ENCODE data around the gene SCD5.

SCD5 gene

DNA sequence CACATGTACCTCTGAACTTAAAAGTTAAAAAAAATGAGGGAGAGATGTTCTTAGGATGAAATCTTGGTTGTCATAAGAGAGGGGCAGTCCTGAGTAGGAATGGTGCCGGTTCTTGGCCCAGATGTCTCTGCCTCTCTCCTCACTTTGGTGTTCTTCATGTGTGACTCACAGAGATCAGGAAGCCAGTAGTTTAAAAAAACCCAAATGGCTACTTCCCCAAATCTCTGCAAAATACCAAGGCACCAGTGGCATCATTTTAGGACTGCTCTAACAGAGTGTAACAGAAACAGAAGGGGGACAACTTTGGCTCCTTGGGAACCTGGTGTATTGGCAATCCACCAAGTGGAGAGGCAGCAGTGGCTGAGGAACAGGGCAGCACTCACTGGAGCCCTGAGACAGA, 116.8 kb downstream of the SCD5 start:
- no peak for DNase-seq

DNA sequence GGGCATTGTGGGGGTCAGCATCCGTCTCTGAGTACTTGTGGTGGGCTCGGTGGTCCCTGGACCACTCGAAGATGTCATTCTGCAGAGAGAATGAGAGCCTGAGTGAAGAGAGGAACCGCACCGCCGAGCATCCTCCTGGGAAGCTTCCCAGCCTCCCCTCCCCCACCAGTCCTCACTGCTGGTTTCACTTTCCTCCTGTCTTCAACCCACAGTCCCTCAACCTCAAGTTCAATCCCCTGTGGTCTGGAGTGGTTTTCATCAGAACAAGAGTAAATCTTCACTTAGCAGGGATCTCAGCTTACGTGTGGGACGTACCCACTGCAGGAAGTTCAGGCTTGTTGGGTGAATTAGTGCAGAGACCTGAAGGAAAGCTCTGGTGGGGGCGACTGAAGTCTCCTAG, 117.8 kb downstream of the SCD5 start:
- no peak for DNase-seq

DNA sequence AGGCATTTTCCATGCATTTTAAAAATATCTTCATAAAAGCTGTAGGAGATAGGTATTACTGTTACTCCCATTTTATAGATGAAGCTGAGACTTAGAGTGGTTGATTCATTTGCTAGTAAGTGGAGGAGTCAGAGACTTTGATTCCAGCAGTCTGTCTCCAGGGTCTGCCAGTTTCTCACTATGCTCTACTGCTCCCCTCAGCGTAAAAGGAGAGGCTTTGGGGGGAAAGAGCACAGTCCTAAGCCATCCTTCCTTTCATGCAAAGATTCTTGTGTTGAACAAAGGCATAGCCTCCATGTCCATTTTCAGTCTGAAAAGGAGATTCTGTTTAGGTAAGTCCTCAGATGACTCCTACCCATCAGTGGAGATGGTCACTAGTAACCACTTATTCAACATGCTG, 119.1 kb downstream of the SCD5 start:
- DNase-seq, result no peak

DNA sequence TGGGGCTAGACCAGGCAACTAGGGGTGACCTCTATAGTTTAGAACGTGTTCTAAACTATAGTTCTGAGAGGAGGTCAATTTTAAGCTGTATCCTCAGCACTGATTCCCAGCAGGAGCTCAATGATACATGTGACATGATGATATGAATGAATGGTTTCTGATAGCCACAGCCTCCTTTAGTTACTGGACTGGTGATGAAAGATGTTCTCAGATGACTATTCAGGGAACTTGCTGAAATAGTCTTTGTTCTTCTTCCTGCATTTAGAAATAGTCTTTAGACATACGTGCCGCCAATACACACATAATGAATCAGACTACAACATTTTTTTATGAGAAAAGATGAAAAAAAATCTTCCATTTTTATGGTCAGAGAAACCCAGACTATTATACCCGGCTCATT, 120.5 kb downstream of the SCD5 start:
- DNase-seq, result no peak

DNA sequence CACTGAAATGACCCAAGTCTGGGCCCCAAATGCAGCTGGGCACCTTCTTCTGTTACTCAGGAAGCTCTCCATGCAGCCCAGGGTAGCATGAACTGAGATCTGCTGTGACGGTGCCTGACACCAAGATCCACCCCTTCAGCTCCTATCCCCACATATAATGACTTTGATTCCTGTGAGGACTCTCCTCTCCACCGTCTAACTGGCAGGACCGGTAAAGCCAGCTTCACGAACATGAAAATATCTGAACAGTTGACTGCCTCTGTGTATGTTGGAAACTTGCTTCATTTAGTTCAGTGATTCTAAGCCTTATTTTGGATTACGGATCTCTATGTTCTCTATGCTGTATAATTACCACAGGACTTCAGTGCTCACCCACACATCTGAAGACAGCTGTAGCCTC, 121.3 kb downstream of the SCD5 start:
- DNase-seq, result no peak

DNA sequence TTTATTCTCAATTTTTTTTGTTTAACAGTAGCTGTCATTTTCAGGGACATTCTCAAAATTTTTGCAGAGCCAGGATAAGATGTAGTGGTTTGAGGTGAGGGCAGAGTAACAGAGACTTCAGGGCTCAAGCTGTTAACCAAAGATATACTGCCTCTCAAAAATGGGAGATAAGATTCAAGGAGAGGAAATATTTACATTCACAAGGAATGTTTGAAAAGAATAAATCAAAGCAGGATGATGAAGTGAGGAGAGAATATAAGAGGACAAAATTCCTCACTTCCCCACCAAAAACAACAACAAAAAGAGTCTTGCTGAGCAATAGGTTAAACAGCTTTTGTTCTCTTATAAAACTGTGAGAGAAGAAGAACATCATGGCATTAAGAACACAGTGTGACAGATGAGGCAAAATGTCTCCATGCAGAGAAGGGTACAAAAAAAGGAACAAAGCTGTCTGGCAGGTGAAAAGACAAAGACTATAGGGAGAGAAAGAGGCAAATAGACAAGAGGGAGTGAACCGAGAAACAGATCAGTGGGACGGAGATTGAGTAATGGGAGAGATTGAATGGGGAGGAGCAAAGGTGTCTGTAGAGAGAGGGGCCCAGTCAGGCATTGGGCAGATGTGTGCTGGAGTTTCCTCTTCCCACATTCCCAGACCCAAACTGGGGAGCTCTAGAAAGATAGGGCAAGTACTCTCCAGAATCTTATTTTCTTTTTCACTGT, 130.7 kb downstream of the SCD5 start:
- DNase-seq, result no peak

DNA sequence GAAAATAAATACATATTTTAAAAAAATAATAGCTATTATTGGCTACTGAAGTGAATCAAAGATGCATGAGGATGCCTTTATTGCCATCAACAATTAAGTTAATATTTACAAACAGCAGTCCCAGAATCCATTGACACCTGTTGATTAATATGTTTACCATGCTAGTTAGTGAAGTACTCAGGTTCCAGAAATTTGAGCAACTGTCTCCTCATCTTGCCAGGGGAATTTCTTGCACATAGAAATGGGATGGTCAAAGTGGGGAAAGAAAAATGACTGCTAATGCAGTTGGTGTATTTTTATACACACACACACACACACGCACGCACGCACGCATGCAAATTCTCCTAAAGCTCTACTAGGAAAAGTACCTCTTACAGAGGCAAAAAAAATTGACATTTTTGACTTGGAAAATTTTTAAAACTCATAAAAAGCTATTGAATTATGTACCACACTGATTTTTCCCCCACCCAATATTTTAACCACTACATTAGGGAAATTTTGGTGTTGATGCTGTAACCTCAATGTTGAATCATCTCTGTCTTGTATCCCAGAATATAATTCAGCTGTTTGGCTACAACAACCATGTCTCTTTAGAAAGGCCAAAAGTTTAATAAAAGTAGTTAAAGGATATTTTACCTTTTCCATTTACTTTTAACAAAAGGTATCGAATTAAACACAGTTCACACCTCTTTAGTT, 131.5 kb downstream of the SCD5 start:
- DNase-seq, result no peak

DNA sequence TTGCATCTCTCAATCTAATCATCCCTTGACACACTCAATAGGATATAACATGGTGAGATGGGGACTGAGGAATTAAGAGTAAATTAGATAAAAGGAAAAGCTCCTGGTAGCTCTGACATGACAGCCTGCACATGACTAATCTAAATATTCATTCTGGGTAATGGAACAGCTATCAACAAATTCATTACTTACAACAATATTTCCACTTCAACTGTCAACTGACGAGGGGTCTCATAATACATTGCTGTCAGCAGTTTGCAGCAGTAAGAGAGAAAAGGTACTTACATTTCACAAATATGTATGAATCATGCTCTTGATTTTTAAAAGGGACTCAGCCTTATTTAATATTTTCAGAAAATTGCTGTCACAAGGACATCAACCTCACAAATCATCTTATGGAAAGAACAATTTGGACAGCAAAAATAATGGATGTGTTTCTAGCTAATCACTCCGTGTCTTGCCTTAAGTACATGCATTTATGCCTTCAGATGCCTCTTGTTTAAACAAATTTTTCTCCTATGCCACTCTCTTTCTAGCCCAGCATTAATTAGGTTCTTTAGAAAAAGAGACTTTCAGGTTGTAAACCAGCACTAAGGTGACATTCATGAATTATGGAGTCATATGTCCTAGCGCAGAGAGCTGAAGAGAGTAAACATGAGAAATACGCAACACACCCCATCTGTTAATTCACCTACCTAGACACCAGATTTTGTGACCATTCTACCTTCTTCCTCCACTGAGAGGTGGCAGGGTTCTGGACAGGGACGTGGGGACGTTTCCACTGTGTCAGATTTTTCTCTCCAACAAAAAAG, 137.2 kb downstream of the SCD5 start:
- no peak for DNase-seq

DNA sequence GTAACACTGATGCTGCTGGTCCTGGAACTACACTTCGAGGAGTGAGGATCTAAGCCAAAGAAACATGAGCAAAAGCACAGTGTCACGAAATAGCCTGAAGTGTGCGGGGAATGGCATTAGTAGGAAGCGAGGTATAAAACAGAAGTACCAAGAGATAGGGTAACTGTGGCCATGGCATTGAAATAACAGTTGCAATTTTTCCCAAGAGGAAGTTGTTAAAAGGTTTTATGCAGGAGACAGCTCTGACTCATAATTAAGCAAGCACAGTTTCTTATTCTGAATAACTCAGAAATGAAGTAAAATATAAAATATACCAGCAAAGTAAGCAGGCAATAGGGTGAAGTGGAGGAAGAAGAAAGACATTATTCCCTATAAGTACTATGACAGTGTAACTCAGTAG, 146.5 kb downstream of the SCD5 start:
- DNase-seq, result no peak

DNA sequence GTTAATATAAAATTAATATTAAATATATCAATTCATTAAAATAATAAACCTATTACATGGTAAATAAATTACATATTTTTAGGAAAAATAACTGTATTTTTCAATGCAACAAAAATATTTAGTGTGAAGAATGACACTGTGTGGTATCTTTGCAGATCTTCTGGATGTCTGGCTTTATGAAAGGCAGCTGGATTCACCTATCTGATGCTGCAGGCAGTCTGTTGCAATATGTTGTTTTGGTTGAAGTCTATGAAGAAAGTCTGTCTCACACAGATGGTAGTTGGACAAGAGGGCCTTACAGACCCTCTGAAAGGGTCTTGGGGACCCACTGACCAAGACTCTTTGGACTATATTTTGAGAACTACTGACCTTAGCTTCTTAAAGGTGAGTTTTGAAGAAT, 147.7 kb downstream of the SCD5 start:
- no peak for DNase-seq

DNA sequence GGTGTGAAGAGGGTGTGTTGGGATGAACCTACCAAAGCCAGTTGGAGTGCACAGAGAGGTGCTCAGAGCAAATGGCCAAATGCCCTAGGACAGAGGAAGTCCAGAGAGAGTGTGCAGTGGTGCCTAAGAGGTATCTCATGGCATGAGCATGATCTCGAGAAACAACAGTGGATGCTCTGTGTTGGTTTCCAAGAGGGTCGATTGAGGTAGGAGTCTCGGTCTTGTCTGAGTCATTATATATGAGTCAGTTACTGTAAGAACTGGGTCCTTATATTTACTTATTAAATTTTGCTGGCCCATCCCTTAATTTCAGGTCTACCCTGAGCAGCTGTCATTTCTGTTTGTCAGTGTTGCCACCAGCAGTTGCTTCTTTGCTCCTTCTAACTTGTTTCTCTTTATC, 150.2 kb downstream of the SCD5 start:
- no peak for DNase-seq

DNA sequence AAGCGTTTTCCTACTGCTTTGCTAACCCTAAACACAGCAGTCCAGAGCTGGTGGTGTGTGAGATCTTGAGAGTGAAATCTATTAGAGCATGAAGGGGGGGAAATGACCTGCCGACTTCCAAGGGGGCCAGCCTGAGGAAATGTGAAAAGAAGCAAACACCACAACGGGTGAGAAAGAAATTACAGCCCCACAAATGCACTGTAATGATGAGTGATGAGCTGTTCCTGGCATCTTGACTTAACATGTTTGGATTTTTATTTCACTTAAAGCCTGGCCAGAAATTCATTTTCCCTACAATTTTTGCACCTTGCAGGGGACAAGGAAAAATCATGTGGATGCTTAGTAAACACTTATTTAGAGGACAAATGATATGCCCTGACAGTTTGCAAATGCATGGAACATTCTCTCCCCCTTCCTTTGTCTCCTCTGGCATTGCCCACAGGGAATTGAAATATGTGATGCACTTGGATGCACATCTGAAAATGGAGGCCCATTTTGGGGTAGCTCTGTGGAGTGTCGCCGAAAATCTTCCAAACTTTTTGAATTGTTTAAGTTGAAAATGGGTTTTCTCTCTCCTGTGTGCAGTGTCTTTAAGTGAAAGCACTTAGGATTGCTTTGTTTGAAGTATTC, 152.5 kb downstream of the SCD5 start:
- DNase-seq, result no peak

DNA sequence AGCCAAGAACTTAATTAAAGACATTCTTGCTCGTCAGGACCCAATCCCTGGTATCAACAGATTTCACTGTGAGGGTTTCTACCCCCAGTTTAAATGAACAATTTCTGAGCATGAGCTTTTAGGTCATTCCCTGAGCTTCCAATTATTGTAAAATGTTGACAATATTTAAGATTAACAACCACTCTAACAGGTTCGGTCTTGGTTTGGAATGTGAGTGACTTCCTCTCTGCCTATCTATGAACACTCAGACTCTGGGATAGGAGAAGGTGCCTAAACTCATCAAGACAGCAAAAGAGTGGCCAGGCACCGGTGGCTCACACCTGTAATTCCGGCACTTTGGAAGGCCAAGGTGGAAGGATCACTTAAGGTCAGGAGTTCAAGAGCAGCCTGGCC, 153.9 kb downstream of the SCD5 start:
- no peak for DNase-seq

DNA sequence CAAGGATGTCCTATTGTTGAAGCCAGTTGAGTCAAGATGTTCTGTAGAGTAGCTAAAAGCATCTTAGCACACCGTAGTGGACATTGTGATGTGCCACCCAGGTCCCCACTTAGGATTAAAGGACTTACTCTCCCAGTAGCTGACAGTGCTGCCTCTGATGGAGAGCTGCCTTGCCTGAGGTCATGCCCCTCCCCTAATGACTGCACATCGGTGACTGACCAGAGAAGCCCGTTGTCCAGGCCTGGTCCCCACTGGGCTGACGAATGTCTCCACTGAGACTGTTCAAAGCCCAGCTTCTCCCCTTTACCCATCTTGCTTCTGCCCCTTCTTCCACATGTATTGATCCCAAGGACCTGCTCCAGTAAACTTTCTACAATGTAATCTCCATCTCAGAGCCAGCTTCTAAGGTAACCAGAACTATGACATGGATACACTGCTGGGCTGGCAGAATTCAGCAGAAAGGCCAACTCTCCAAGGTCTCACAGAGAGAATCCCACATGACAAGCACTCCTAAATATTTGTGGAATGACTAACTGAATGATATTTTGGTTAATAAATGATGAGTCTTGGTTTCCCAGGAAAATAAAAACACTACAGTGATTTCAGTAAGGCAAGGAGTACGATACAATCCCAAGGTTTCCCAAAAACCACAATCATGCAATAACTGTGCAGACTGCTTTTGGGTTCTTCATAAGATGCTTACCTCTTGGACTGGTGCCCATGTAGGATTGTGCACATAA, 154.4 kb downstream of the SCD5 start:
- no peak for DNase-seq

DNA sequence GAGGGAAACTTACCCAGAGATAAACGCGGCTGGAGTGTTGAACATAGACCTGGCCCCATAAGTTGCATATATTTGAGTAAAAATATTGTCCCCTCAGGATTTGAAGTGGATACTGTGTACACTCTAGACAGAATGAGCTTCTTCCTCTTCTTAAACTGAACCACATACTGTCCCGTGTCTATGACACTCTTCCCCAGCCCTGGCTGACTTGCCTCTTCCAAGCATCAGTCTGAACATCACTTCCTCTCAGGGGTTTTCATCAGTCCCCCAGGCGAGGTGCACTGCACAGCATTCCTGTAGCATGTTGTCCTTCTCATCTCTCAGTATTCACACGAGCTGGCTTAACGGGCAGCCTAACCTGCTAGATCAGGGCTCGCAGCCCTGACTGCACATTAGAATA, 156.3 kb downstream of the SCD5 start:
- DNase-seq, result no peak

DNA sequence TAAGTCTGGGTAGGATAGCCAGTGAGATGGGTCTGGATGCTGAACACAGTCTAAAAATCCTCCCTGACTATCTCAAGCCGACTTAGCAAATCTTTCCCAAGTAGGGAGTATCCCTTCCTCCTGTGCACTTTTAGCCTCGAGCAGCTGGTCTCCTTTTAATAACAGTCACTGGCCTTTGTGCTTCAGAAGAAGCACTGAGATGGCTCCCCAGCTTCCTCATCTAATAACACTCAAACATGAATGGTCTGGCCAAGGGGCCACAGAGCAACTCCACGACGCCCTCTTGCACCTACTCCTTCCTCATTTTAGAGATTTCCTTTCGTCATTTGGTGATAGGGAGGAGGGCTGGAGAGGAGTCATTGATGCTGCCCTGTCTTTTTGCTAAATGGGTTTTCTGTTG, 158.1 kb downstream of the SCD5 start:
- DNase-seq, result no peak

DNA sequence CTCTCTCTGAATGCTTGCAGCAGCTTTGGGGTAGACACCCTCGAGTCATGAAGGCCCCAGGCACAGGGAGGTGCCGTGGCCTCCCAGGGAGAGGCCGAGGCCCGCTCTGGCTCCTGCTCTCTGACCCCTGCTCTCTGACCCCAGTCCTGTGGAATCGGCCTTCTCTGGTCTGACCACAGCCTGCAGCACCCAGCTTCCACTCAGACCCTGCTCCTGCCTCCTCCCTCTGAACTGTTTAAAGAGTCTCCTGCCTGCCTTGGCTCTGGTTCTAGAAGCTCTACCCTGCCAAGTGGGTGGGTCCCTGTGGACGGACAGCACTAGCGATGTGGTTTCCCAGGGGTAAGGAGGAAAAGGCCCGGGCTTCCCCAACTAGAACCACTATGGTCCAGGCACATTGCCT, 158.6 kb downstream of the SCD5 start:
- DNase-seq, result no peak

DNA sequence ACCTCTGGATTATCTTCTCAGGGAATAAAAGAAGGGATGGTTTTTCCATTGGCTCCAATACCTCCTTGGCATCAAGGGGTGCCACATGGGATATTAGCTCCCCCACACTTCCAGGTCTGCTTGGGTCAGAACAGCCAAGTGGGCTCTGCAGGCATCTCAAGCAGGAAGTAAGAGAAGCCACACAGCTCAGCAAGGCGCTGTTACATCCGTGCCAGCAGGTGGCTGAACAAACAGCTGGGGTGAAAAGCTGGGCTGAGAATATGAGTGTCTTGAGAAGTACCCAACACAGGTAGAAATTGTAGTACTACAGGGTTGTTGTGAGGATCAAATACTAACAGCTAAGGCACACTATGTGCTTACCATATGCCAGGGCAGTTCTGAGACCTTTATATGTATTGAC, 160.1 kb downstream of the SCD5 start:
- no peak for DNase-seq

DNA sequence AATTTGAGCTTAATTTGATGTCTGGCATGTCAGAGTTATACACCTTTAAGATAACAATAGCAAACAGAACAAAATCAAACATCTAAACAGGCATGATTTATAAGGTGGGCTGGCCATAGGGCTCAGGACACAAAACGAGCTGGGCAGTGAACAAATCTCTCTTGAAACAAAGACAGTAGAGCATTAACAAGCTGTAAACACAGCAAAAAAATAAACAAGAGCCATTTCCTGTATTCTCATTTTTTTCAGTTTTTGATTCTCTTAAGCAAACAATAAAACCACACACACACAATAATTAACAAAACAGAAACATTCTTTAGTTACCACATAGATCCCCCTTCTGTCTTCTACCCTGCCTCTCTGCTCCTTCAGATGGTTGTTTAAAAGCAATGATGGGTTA, 168.5 kb downstream of the SCD5 start:
- DNase-seq, result no peak

DNA sequence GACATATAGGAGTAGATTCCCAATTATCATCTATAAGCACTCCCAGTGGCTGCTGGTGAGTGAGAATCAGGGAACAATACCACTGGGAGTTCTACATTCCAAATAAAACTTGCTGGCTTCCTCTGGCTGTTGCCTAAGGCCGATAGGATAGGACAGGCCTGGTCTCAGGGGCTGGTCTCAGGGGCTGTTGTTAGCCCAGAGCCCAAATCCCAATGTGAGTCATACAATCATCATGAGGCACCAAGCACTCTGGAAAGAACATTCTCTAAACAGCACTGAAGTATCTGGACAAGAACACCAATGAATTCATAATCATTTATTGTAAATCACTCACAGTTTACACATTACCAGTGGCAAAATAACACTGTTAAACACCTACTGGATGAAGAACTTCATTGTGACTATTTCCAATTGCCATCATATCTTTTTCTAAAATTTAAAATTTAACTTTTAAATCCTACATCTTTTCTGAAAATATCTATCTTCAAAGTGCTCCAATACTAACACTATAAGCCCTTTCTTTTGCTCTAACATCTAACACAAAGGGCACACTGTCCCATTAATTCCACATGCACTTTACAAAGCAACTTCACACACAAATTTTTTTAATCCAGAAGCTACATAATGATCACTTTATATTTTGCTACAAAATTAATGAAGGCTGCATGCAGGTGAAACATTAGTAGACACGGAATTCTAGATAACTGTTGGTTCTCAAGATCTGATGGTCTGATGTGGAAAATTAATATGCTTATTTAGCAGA, 169.2 kb downstream of the SCD5 start:
- no peak for DNase-seq

DNA sequence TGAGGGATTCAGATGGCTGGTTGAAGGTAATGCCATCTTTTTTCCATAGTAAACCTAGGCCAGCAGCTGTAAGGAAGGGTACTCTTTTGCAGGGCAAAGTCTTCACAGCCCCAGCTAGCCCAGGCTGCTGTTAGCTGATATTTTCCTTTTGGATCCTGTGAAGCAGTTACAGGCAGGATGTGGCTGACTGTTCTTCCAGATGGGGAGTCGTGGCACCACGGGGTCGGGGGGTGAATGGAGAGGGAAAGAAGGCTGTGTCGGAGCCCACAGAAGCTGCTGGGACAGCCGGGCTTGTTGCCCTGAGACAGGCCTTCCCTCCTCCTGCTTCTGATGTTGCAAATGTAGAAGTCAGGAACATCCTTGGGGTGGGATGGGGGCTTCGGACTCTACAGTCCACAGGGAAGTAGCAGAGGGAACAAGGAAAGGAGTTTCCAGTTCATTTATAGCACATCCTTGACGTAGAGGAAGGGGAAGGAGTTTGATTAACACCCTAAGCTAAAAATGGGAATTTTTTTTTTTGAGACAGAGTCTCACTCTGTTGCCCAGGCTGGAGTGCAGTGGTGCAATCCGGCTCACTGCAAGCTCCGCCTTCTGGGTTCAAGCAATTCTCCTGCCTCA, 172.2 kb downstream of the SCD5 start:
- no peak for DNase-seq

DNA sequence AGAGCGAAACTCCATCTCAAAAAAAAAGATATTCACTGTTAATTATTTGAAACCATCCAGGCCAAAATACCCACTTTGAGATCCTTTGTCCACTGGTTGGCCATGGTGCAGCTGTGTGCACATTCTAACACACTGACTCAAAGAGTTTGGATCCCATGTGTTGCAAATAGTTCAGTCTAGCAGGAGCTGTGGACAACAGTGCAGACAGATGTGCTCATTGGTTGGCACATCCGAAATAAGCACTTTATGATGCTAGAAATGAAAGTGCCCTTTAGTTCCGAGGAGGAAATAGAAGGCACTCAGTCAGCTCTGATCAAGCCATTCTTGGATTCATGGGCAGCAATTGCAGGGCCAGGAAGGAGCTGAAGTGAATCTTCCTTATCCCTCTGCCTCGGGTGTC, 173.8 kb downstream of the SCD5 start:
- DNase-seq, result no peak
